K562 treated with DMSO at 1 percent for 48 hours (cell line): ENCODE measurements around the gene PAWR. TPM values are rescaled to one million over a fixed set of nuclear protein-coding genes. Genes with fewer than 3 reads are reported as not detected.

Experiments used
- total RNA-seq: library from RNA; unstranded; fragments of 300-600 nt; gene quantifications from 2 replicates; pipeline ENCODE4 v1.2.3, GENCODE V29; 2022; ENCODE audit warnings: low replicate concordance; ENCODE audit errors: extremely low read depth

The PAWR gene, protein sequence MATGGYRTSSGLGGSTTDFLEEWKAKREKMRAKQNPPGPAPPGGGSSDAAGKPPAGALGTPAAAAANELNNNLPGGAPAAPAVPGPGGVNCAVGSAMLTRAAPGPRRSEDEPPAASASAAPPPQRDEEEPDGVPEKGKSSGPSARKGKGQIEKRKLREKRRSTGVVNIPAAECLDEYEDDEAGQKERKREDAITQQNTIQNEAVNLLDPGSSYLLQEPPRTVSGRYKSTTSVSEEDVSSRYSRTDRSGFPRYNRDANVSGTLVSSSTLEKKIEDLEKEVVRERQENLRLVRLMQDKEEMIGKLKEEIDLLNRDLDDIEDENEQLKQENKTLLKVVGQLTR
- total RNA-seq: not detected in 2 replicates

DNA sequence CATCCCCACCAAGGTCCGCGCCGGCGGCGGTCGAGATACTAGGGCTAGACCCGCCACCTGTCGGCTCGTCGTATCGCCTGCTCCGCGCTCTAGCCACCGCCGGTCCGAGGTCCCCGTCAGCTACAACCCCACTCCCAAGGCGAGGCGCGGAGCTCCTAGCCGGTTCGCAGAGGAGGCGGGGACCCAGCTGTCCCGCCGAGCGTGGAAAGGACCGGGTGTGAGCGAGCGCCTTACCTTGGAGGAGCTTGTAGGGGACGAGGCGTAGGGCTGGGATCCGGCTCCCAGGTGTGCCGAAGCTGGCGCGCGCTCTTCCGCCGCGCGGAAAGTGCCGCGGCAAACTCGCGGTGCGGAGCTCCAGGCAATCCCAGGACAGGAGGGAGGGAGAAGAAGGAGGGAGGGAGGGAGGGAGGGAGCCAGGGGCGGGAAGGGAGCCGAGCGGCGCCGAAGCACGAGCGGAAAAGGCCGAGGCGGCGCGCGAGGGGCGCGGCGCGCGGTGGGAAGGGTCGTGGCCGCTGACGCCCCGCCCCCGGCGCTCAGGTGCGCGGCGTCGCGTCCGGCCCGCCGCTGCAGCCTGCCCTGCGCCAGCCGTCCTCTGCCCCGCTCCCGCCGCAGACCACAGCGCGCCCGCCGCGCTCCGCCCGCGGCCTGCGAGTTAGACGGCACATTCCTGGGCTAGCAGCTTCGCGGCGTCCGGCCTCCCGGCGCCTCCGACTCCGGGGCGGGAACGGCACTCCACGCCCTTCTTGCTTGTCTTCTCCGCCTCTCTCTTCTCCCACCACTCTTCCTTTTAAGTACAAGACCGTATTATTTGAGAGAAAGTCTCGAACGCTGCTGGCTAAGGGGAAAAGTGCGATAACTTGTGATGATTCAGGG lies at the start of gene PAWR:
Gene PAWR (minus strand): TSS at position 327 of the 873 bp plus-strand sequence. CDS start 720 bp downstream, outside the sequence.

Other genes starting within 250 kb of the PAWR start
- gene PPP1R12A, start 244.1 kb upstream of the PAWR start, total RNA-seq: not detected in 2 replicates